Muscle of leg (tissue), 11 donors: Measurements from ENCODE around the gene MYH7. TPM values are rescaled to one million over a fixed set of nuclear protein-coding genes. Genes with fewer than 3 reads are reported as not detected.
"Not testable (repeated sequence)": the region's sequence is repeated elsewhere in the genome, so short reads cannot be mapped to it uniquely, and the experiment has no call there.

ENCODE experiments used
- DNase-seq: peaks from one replicate; pipeline ENCODE4 v3.0.0; 2013
- H3K27ac ChIP-seq: one replicate; pipeline ENCODE4 v1.5.1; 2013; ENCODE audit warnings: mild to moderate bottlenecking, low read length, control low read depth
- H3K27me3 ChIP-seq: one replicate; pipeline ENCODE4 v1.6.1; 2013; ENCODE audit warnings: low read length; ENCODE audit not compliant: control insufficient read depth, insufficient read depth
- H3K36me3 ChIP-seq: one replicate; pipeline ENCODE4 v1.6.1; 2013; ENCODE audit warnings: low read length; ENCODE audit not compliant: control insufficient read depth, insufficient read depth
- H3K4me1 ChIP-seq: one replicate; pipeline ENCODE4 v1.6.1; 2013; ENCODE audit warnings: low read length; ENCODE audit not compliant: control insufficient read depth, insufficient read depth
- H3K4me3 ChIP-seq: one replicate; pipeline ENCODE4 v1.5.1; 2013; ENCODE audit warnings: low read length, control low read depth
- H3K9me3 ChIP-seq: replicated peaks from 2 replicates; pipeline ENCODE4 v1.6.1; 2013; ENCODE audit warnings: low read depth, low read length; ENCODE audit not compliant: control insufficient read depth
- WGBS: methylation state at CpG from one replicate; pipeline ENCODE4 v1.1.5; 2013; ENCODE audit warnings: missing lambda C conversion rate; ENCODE audit not compliant: insufficient coverage; 5-methylcytosine and 5-hydroxymethylcytosine counted together
- polyA plus RNA-seq, 8 donors: library from polyadenylated mRNA; unstranded; fragments of 120-200 nt; gene quantifications; one replicate each; pipeline versions ENCODE4 v1.2.1 to v1.2.3, GENCODE V29; 2013; ENCODE audit warnings: inconsistent platforms in 1 of 8, low replicate concordance in 1 of 8; ENCODE audit not compliant: insufficient read length in 8 of 8, insufficient read depth in 1 of 8
- total RNA-seq: library from RNA; stranded (reverse); fragments of 120-200 nt; gene quantifications from one replicate; pipeline ENCODE4 v1.2.4, GENCODE V29; 2013

The MYH7 gene
- total and polyA plus RNA-seq, 9 donors, result 124 to 948 (median 558) TPM

GRCh38 chr14:23387916-23388882 is 47.3 kb downstream of the MYH7 start:
- no peaks in the 10 kb centered on the region for H3K9me3 ChIP-seq
- H3K36me3 ChIP-seq, result no peaks in the 10 kb centered on the region
- H3K27ac ChIP-seq, result no peak overlapping the region
- no peaks in the 10 kb centered on the region for H3K4me1 ChIP-seq
- peaks cover 3% of the 10 kb centered on the region for H3K27me3 ChIP-seq
- WGBS, result 74% methylated on average over 20 of the region's 26 CpGs
- no peak overlapping the region for H3K4me3 ChIP-seq
- no peak for DNase-seq

- Histone ChIP-seq H3K27ac (no peak overlapping the region), H3K4me1 (no peaks in the 10 kb centered on the region), H3K9me3 (no peaks in the 10 kb centered on the region), H3K36me3 (no peaks in the 10 kb centered on the region), H3K4me3 (no peak overlapping the region), H3K27me3 (peaks cover 3% of the 10 kb centered on the region)
- no peak for DNase-seq
- no CpG with 5 or more reads among the region's 1 CpG for WGBS
Measured at GRCh38 chr14:23386999-23387398, 48.5 kb downstream of the MYH7 start.

GRCh38 chr14:23386266-23386657 is 49.2 kb downstream of the MYH7 start:
- not testable (repeated sequence) for H3K9me3 ChIP-seq, H3K4me1 ChIP-seq, DNase-seq, H3K27me3 ChIP-seq, H3K36me3 ChIP-seq, H3K4me3 ChIP-seq, H3K27ac ChIP-seq
- WGBS, result 84% methylated on average over 11 of the region's 17 CpGs

GRCh38 chr14:23385642-23386265 is 49.7 kb downstream of the MYH7 start:
- DNase-seq, result no peak
- Histone ChIP-seq H3K36me3 (no peaks in the 10 kb centered on the region), H3K4me1 (peaks cover 8% of the 10 kb centered on the region), H3K27ac (no peak overlapping the region), H3K4me3 (no peak overlapping the region), H3K9me3 (no peaks in the 10 kb centered on the region), H3K27me3 (peaks cover 3% of the 10 kb centered on the region)
- 72% methylated on average over 10 of the region's 18 CpGs for WGBS

- no peak for DNase-seq
- Histone ChIP-seq H3K4me1 (peaks cover 13% of the 10 kb centered on the region), H3K9me3 (no peaks in the 10 kb centered on the region), H3K36me3 (no peaks in the 10 kb centered on the region), H3K4me3 (no peak overlapping the region), H3K27me3 (peaks cover 3% of the 10 kb centered on the region), H3K27ac (no peak overlapping the region)
- 22% methylated on average over 1 of the region's 2 CpGs for WGBS
Measured at GRCh38 chr14:23385244-23385641, 50.2 kb downstream of the MYH7 start.

GRCh38 chr14:23384364-23385080 is 50.9 kb downstream of the MYH7 start:
- Histone ChIP-seq H3K36me3 (no peaks in the 10 kb centered on the region), H3K27me3 (peaks cover 3% of the 10 kb centered on the region), H3K4me3 (no peak overlapping the region), H3K9me3 (no peaks in the 10 kb centered on the region), H3K27ac (no peak overlapping the region), H3K4me1 (peaks cover 18% of the 10 kb centered on the region)
- no peak for DNase-seq
- 90% methylated on average over 19 of the region's 29 CpGs for WGBS

- Histone ChIP-seq H3K27me3 (peaks cover 2% of the 10 kb centered on the region), H3K4me3 (no peak overlapping the region), H3K4me1 (peaks cover 18% of the 10 kb centered on the region), H3K27ac (no peak overlapping the region), H3K36me3 (no peaks in the 10 kb centered on the region), H3K9me3 (no peaks in the 10 kb centered on the region)
- DNase-seq, result no peak
- WGBS, result 19% methylated on average over 3 of the region's 10 CpGs
Measured at GRCh38 chr14:23382731-23383440, 52.6 kb downstream of the MYH7 start.

- Histone ChIP-seq H3K27ac (no peak overlapping the region), H3K4me1 (peaks cover 19% of the 10 kb centered on the region), H3K9me3 (no peaks in the 10 kb centered on the region), H3K36me3 (no peaks in the 10 kb centered on the region), H3K4me3 (no peak overlapping the region), H3K27me3 (peaks cover 2% of the 10 kb centered on the region)
- 100% methylated on average over 1 of the region's 6 CpGs for WGBS
- no peak for DNase-seq
Measured at GRCh38 chr14:23382276-23382675, 53.2 kb downstream of the MYH7 start.

- DNase-seq, result no peak
- Histone ChIP-seq H3K27me3 (peaks cover 3% of the 10 kb centered on the region), H3K4me1 (peaks cover 23% of the 10 kb centered on the region), H3K9me3 (no peaks in the 10 kb centered on the region), H3K36me3 (no peaks in the 10 kb centered on the region), H3K4me3 (no peak overlapping the region), H3K27ac (no peak overlapping the region)
- WGBS, result 65% methylated on average over 3 of the region's 3 CpGs
Measured at GRCh38 chr14:23381871-23382270, 53.6 kb downstream of the MYH7 start.
